Daoy (cell line): Measurements from ENCODE around the gene INSYN1. TPM values are rescaled to one million over a fixed set of nuclear protein-coding genes. Genes with fewer than 3 reads are reported as not detected.
"Not testable (repeated sequence)": the region's sequence is repeated elsewhere in the genome, so short reads cannot be mapped to it uniquely, and the experiment has no call there.

Experiments
- DNase-seq: peaks from one replicate; pipeline ENCODE4 v3.0.0-alpha.2; 2015; ENCODE audit warnings: low read depth
- total RNA-seq: library from RNA; depleted of rRNA; stranded (reverse); fragments of >200 nt; shearing (Covaris generic); gene quantifications from 2 replicates; pipeline ENCODE4 v1.2.3, GENCODE V29; 2014

INSYN1 gene
- total RNA-seq, 1 experiment from 2014 or later: 0.06 TPM

DNA sequence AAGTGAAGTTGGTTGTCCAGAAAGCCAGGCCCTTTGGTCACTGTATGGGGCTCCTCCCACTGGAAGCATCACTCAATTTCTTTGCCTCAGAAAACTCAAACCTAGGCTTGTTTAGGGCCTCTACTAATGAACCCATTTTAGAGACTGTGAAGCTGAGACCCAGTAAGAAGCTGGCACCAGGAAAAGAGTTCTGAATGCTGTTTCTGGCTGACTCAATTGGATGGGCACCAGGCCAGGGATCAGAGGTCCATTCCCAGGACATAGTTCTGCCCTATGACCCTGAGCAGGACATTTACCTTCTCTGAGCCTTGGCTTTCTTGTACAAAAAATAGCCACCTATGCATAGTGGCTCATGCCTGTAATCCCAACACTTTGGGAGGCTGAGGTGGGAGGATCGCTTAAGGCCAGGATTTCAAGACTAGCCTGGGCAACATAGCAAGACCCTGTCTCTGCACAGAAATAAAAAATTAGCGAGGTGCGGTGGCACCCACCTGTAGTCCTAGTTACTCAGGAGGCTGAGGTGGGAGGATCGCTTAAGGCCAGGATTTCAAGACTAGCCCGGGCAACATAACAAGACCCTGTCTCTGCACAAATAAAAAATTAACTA, 38.4 kb downstream of the INSYN1 start:
- no peak for DNase-seq

DNA sequence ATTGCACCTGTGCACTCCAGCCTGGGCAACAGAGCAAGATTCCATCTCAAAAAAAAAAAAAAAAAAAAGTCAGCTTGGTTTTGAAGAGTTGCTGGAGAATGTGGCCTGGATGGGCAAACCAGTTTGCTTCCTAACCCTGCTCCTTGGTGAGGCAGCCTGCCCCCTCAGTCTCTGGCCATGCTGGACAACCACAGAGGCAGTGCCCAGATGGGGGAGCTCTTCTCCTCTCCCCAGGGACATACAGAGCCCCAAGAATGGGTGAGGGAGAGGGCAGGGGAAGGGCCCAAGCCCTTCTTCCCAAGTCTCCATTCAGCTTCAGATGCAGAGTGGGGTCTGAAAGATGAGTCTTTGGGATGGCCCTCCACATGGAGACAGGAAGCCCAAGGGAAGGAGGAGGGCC, 41.0 kb downstream of the INSYN1 start:
- no peak for DNase-seq

- DNase-seq: no peak
Observed at GRCh38 chr15:73711526-73711925, 41.6 kb downstream of the INSYN1 start.

- DNase-seq: no peak
Observed at GRCh38 chr15:73710321-73710720, 42.8 kb downstream of the INSYN1 start.

DNA sequence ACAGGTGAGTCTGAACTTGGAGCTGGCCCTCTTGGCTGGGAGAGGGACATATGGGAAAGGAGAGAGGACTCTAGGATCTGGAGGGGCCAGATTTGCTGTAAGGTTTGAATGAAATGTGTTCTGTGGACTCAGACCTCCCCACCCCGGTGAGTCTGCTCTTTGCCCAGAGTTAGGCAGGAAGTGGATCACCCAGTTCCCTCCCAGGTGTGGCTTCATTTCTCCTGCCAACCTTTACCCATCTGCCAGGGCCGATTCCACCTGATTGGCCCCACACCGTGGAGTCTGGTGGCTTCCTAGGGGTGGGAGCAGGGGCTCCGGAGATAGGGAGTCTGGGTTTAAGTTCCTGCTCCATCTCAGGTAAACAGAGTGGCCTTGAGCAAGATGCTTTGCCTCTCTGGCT, 43.5 kb downstream of the INSYN1 start:
- DNase-seq: no peak

DNA sequence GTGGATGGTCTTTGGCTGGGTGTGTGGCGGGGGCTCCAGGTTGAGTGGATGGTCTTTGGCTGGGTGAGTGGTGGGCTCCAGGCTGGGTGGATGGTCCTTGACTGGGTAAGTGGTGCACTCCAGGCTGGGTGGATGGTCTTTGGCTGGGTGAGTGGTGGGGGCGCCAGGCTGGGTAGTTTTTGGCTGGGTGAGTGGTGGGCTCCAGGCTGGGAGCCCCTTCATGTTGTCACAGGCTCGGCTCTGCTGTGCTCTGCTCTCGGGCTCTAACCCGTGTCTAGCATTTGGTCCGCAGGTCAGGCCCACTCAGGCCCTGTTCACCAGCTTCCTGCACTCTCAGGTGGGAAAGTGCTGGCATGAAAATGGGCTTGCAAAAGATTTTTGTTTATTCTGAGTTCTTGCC, 43.9 kb downstream of the INSYN1 start:
- DNase-seq: no peak

- DNase-seq: no peak
Observed at GRCh38 chr15:73708691-73709090, 44.5 kb downstream of the INSYN1 start.

DNA sequence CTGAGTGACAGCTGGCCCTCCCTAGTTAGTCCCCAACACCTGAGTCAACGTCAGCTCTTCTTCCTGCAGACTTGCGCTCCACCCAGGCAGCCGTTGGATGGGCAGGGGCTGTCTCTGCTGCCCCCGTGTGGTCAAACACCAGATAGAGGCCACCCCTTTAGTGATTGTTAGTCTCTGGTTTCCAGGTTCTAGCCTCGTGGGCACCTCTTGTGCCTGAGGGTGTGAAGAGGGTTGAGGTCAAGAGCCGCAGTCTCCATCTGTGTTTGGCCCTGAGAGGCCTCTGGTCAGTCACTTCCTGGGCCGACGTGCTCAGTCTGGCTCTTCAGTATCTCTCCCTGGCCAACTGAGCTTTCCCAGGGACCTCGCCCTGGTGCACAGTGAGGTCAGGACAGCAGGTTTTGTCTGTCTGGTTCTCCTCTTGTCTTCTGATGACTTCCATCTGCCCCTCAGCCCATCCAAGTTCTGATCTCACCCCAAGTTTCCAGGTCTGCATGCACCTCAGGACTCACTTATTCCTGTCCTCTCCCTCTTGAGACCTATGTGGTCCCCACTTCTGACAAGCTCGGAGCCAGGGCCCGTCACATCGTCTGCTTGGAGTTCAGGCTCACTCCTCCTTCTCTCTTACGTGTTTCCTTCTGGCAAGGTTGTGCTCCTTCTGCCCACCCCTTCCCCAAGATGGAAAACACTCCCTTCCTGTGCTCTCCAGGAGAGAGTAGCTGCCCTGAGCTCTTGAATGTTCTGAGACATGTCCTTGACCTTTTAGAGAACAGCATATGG, 48.1 kb downstream of the INSYN1 start:
- DNase-seq: peak; percentile 64

DNA sequence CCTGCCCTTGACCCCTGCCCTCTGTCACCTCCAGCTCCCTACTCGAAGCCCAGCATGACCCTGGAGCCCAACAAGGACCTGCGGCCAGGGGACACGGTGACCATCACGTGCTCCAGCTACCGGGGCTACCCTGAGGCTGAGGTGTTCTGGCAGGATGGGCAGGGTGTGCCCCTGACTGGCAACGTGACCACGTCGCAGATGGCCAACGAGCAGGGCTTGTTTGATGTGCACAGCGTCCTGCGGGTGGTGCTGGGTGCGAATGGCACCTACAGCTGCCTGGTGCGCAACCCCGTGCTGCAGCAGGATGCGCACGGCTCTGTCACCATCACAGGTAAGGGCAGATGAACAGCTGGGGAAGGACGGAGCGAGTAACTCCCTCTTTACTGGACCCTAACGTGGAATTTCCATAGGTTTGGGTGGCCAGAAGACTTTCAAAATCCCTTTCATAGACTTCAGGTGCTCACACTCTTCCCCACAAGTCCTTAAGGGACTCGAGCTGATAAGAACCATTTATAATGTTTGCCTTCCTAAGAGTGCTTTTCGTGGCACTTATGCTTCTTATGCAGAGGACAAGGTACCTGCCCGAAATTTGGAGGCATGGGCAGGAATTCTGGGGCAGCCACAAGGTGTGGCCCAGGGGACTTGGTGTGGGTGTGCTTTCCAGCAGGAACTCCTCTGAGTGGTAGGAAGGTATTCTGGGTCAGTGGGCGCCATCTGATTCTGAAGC, 48.8 kb downstream of the INSYN1 start:
- DNase-seq: not testable (repeated sequence)

- not testable (repeated sequence) for DNase-seq
Observed at GRCh38 chr15:73703601-73704000, 49.5 kb downstream of the INSYN1 start.

- not testable (repeated sequence) for DNase-seq
Observed at GRCh38 chr15:73702311-73703239, 50.6 kb downstream of the INSYN1 start.

DNA sequence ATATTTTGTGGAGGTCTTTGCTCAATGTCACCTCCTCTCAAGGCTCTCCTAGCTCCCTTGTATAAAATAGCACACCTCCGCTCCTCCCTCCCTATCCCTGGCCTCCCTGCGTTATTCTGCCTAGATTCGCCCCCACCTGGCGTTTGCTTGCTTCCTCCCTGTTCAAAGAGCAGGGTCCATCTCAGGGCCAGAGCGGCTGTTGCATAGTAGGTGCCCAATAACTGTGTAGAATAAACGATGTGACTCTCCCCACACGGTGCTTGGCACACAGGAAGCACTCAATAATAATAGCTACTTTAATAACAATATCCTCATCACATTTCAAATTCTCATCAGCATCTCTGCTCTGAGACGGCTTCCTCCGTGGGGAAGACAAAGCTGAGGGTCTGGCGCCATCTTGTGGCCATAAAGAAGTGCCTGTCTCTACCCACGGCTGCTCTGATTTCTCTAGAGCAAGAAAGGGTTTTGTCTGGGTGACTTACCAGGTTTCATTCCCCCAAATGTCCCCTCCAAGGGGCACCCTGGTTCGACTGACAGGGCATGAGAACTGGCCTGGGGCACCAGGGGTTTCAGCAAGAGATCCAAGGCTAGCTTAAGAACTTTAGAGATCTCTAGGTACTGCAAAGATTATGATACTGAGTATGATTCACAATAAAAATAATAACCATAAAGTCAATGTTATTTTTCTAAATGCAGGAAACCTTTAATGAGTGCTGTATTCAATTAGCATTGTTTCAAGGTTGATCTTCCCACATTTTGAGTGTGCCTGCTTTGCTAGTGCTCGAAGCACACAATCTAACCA, 52.9 kb downstream of the INSYN1 start:
- peak; percentile 81 for DNase-seq

DNA sequence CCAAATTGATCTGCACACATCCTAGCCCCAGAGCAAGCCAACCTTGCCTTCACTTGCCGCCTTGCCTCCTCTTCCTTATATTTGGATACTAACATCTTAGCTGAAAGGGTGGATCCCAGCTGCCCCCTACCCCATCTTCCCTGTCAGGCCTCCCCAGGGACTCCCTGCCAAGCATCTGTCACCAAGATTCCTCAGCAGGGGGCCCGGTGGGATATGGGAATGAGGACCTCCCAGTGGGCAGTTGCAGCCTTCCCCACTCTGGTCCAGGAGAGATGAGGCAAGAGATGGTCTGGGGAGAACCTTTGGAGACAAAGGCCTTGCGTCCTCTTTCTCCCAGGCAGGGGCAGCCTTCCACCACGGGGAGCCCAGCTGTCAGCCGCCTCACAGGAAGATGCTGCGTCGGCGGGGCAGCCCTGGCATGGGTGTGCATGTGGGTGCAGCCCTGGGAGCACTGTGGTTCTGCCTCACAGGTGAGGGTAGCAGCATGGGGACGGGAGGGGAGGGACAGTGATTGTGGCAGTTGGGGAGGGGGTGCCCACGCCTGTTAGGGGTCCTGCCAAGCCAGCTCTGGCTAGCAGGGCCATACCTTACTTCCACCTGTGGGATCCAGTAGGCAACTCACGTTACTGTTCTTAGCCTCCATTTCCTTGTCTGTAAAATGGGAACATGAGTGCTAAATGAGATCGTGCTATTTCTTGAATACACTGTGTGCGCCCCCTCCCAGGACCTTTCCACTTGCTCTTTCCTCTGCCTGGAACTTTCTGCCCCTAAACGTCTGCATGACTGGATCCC, 53.7 kb downstream of the INSYN1 start:
- no peak for DNase-seq

DNA sequence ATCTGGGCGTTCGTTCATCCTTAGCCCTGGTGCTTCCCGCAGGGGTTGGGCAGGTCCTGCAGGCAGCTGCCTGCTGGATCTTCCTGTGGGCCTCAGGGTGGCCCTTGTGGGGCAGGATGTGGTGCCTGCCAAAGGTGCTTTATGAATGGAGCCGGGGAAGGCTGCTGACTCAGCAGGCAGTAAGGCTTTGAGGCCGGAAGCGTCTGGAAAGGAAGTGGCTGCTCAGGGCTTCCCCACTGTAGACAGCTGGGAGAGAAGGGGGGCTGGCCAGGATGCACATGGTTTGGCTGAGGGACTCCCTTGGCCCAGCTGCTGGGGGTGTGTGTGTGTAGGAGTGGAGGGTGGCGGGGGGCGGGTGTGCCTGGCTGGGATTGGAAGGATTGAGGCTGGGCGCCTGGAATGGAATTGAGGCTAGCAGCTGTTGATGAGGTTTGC, 56.1 kb downstream of the INSYN1 start:
- DNase-seq: peak; percentile 95

DNA sequence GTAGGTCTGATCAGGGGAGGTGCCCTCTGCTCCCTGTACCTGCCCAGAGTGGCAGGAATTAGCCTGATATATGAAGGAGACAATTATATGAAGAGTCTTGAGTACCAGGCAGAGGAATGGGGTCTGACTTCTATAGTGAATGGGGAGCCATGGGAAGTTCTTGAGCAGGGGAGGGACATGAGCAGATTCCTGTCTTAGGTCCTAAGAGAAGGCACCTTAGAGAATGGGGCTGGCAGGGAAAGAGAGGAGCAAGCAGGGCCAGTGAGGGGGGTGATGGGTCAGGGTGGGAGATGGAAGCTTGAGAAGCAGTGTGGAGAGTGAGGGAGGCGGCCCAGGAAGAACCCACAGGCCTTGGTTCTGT, 56.5 kb downstream of the INSYN1 start:
- DNase-seq: no peak

DNA sequence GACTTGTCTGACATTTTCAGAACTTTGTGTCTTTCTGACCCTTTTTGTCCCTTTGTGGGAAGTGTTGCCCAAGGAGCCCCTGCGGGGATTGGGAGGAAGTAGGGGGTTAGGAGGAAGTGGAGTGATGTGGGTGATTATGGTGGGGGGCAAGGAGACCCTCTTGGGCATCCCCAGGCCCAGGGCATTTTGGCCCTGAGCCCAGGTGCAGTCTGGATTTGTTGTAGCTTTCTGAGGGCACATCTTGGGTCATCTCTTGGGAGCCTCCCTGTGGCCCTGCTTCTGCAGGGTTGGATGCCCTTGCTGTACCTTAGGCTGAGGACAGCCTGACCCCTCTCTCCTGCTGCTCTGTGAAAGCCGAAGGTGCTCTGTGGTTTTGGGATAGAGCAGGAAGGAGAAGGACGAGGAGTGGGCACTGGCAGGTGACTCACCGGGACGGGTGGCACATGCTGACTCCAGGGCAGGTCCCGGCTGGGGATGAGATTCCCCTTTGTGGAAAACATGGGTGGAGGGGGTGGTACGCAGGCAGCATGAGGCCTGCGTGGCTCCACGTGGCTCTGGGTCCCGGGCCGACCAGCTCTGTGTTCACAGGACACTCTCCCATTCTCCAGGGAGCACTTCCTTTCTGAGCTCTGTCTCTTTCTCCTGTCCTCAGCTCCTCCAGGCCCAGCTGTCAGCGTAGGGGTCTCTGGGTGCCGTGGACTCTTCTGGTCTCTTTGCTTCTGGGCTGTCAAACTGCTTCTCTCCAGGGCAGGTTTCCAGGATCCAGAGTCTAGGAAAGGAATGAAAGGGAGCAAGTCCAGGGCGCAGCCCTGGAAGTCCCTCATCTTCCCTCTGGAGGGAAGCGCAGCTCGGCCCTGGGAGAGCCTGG, 57.1 kb downstream of the INSYN1 start:
- DNase-seq: no peak

GRCh38 chr15:73694419-73694818, 58.7 kb downstream of the INSYN1 start:
- no peak for DNase-seq

- DNase-seq: peak; percentile 37
Observed at GRCh38 chr15:73691396-73691795, 61.8 kb downstream of the INSYN1 start.

- DNase-seq: peak; percentile 47
Observed at GRCh38 chr15:73688455-73688854, 64.7 kb downstream of the INSYN1 start.
